NCI-H1092 (cell line): ENCODE results near the gene CACNA1A.
"Not testable (repeated sequence)": the region's sequence is repeated elsewhere in the genome, so short reads cannot be mapped to it uniquely, and the experiment has no call there.

Source experiments
- DNase-seq: peaks from one replicate; lab custom pipeline; 2025; lab: John Stamatoyannopoulos, UW

The CACNA1A gene

DNA sequence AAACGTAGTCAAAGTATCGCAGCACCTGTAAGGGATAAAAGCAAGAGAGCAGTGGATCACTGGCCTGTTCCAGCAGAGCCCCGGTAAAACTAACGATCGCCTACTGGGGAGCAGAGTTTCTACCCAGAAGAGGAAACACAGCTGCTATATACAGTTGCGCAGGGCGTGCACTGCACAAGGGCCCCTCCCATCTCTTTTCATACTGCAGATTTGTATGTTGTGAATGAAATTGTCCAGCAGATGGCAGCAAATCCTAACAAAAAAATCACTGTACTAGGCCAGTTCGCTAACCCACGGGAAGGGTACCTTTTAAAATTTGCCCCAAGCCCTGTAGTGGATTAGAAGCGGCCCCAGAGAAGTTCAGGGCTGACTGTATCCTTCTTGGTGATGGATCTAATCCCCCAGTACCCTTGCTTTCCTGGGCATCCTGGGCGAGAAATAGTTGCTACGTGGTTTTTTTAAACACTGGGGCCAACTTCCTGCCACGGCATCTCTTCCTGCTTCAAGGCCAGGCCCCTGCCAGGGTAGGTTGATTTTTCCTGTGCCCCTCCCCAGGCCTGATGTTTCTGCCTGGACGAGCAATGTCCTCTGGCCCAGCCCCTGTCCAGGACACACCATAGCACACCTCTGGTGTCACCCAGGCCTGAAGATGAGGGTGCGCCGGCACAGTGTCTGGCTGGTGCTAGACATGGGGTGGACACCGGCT is 229.0 kb downstream of the CACNA1A start:
- peak; percentile 57 for DNase-seq

- DNase-seq: no peak
These were observed 231.1 kb downstream of the CACNA1A start for GRCh38 chr19:13275016-13275722.

DNA sequence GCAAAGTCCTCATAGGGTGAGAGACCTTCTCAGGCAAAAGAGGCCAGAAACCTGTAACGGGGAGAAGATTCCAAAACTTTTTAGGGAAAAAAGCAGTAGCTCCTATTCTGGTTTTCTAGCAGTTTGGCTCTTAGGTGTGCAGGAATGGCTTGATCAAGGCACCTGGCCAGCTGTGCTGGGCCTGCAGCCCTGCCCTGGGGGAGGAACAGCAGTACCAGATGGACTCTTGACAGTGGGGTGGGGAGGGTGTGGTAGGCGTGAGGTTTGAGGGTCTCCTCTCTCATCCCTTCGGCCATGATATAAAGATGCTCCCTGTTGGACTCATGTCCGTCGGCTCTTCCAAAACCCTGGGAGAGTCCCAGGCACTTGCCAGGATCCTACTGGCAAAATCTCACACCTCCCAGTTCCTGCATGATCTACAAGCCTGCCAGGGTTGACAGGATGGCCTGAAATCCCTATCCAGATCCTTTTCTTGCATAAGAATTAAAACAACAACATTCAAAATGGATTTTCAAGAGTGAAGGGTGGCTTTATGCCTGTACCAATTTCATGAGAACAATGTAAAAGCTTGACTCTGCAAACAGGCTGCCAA is 235.7 kb downstream of the CACNA1A start:
- DNase-seq: no peak

GRCh38 chr19:13269348-13269747 is 236.9 kb downstream of the CACNA1A start:
- no peak for DNase-seq

- DNase-seq: no peak
These were observed 238.4 kb downstream of the CACNA1A start for GRCh38 chr19:13267889-13268288.

DNA sequence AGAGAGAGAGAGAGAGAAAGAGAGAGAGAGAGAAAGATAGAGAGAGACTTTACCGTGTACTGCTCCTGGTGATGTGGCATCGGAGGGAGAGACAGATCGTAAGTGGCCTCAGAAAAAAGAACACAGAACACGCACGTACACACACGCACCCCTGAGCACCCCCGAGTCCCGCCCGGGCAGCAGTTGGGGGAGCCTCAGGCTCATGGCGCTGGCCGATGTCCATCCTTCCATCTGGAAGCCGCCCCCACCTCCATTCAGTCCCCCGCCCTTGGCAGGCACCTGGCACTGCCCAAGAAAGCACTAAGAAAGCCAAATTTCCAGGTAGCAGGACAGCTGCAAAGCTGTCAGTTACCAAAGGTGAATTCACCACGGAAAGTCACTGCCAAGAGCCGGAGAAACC is 239.1 kb downstream of the CACNA1A start:
- DNase-seq: no peak

DNA sequence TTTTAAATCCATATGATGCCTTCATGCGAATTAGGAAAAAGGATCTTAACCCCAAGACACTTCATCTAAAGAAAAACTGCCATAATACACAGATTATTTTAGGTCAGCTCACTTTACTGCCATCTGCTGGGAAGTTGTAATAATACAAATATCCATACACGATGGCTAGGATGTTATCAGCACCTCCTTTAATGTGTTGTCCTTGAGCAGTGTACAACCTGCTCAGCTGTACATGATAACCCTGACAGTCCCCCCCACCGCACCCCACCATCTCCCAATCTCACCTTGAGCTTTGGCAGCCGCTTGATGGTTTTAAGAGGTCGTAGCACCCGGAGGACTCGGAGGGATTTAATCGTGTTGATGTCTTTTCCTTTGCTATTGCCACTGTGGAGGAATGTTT is 243.8 kb downstream of the CACNA1A start:
- DNase-seq: no peak

DNA sequence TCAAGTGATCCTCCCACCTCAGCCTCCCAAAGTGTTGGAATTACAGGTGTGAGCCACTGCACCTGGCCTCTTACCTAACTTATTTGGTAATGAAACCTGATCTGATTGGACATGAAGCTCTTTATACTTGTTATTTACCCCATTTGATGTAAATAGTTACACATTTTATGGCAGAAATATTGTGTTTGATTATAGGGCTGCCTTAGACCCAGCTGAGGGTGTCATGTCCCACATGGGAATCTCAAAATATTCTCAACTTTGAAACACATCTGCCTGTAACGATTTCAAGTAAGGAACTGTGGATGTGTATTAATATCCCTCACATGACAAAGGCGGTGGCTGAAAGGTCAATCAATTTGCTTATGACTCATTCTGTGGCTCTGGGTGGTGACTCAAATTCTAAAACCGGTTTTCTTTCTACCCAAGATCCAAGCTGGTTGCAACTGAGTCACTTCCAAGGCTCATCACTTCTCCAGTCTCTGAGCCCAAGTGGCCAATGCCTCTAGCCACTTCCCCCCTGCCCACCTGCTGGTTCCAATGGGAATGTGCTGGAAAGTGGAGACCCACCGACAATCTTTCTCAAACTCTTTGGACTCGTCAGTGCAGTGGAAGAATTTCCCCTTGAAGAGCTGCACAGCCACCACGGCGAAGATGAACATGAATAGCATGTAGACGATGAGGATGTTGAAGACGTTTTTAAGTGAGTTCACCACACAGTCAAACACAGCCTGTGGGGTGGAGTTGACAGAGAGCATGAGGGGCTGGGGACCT is 245.2 kb downstream of the CACNA1A start:
- no peak for DNase-seq

- DNase-seq: no peak
These were observed 249.4 kb downstream of the CACNA1A start for GRCh38 chr19:13256918-13257317.

- not testable (repeated sequence) for DNase-seq
These were observed 249.9 kb downstream of the CACNA1A start for GRCh38 chr19:13256398-13256797.

- no peak for DNase-seq
These were observed 250.6 kb downstream of the CACNA1A start for GRCh38 chr19:13255719-13256059.

- DNase-seq: no peak
These were observed 251.1 kb downstream of the CACNA1A start for GRCh38 chr19:13255041-13255718.

DNA sequence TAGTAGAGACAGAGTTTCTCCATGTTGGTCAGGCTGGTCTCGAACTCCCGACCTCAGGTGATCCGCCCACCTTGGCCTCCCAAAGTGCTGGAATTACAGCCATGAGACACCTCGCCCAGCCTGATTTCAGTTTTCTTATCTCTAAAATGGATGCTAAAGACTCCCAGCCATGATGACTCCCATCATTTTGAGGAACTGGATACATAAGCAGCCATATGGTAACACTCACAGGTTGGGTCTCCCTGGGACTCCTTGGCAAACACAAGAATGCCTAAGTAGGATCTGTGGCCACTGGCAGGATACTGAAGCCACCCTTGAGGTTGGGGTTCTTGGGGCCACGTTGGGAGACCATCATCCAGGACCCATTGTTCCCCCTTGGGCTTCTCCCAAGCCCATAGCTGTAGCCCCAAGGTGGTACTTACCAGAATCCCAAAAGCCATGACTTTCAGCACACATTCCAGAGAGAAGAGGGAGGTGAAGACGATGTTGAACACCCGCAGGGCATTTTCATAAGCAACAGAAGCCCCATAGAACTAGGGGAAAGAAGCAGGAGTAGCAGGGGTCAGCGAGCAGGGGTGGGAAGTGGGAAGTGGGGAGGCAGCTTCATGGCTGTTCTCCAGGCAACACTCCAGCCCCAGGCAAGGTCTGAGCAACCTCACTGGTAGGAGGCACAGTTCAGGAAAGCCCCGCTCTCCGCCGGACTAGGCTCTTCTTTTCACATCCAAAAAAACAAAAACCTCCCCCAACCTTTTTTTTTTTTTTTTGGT is 253.5 kb downstream of the CACNA1A start:
- no peak for DNase-seq

DNA sequence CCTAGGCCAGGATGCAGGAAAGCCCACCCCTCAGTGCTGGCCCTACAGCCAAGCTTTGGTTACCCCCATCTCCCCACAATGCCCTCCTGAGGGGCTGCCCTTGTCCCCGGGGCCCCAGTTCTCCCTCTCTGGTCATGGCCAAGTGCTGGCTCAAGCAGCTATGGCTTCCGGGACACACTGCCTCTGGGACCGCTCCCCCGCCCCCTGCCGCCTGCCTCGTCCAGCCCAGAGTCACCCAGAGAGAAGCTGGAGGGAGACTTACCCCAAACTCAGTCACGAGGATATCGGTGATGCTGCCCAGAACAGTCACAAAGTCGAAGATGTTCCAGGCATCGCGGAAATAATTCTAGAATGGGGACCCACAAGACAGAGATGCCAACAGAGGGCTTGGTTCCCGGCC is 261.4 kb downstream of the CACNA1A start:
- DNase-seq: no peak

DNA sequence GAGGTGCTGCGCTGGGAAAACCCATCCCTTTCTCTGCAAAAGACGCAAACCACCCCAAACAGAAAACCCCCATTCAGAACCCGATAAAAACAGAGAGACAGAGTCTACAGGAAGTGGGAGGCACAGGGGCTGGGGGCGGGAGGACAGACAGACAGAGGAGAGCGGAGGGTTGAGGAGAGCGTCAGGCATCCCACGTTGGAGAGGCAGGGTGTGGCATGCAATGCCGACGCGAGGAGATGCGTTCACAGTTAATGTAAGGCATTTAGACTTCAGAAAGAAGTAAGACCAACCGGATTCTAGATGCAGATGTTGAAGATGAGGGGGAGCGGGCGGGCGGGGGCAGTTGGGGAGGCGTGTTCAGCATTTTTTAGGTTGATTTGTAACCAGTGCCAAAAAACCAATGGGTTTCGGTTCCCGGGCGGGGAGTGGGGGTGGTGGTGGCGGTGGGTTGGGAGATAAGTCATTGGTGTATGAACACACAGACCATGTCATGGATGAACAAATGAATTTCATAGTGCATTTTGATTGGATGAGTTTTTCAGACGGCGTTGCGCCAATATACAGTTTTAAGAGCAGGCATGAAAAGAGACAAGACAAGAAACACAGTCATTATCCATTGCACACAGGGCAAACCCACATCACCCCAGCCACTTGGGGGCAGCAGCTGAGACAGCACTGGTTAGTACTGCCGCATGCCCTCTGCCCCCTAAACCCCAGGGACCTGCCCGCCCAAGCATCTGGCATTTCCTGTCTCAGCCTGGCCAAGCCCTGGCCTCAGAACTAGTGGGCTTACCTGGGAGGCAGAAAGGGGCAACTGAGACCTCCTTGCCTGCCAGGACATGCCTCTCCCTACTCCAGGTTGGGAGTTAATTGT is 264.8 kb downstream of the CACNA1A start:
- DNase-seq: no peak

GRCh38 chr19:13240312-13241022 is 265.8 kb downstream of the CACNA1A start:
- no peak for DNase-seq

DNA sequence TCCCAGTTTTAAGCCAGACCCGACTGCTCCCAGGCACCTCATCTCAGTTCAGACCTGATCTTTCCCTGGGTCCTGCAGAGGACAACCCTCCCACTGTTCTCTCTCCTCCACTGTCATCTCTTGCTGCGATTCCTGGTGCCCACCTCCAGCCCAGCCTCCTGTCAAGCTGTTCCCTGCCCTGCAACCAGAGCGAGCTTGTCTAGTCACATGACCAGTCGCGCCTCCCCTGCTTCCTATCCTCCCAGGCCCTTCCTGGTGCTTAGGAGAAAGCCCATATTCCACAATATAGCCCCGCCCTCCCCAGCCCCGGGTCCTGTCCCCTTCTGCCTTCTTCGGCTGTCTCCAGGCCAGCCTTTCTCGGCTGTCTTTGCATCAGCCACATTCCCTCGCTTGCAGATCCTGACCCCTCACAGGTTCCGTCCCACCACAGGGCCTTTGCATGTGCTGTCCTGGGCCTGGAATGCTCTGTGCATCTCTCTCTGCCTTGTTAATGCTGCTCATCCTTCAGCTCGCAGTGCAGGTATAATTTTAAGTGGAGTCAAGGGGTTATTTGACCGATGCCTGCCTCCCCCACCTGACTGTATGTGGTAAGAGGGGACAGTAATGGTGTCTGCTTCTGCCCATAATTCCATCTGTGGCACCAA is 267.3 kb downstream of the CACNA1A start:
- no peak for DNase-seq

- DNase-seq: no peak
These were observed 271.8 kb downstream of the CACNA1A start for GRCh38 chr19:13234518-13234917.

- DNase-seq: no peak
These were observed 274.6 kb downstream of the CACNA1A start for GRCh38 chr19:13231663-13232062.
